ENCODE measurements around the gene CLIC3. TPM values are rescaled to one million over a fixed set of nuclear protein-coding genes. Genes with fewer than 3 reads are reported as not detected.

CLIC3 gene
- total RNA-seq, 1 donor from 2014 or later, result 0.85 TPM

- no peak for DNase-seq (ENCODE audit: low read depth)
Measured at GRCh38 chr9:136980669-136981478, 15.5 kb downstream of the CLIC3 start.

- no peak for DNase-seq (ENCODE audit: low read depth)
Measured at GRCh38 chr9:136979769-136980587, 16.4 kb downstream of the CLIC3 start.

DNA sequence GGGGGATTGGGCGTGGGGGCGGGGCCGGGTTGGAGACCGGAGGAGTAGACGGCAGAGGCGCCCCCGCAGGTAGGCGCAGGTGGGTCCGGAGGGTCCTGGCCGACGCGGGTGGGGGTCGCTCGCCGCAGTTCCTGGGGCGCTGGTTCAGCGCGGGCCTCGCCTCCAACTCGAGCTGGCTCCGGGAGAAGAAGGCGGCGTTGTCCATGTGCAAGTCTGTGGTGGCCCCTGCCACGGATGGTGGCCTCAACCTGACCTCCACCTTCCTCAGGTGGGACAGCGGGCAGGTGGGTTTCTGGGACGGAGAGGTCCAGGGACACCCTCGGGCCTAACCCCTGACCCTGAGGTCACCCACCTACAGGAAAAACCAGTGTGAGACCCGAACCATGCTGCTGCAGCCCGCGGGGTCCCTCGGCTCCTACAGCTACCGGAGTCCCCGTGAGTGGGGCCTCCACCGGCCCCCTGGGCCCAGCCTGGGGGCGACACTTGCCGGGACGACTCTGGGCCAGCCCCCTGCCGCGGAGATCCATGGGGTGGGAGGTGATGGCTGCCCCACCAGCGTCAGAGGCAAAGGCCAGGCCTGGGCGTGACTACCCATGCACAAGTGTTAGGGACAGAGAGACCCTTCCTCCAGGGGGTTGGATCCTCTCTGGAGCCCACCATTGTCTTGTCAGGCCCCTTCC is 17.4 kb downstream of the CLIC3 start:
- DNase-seq (ENCODE audit: low read depth), result no peak

DNA sequence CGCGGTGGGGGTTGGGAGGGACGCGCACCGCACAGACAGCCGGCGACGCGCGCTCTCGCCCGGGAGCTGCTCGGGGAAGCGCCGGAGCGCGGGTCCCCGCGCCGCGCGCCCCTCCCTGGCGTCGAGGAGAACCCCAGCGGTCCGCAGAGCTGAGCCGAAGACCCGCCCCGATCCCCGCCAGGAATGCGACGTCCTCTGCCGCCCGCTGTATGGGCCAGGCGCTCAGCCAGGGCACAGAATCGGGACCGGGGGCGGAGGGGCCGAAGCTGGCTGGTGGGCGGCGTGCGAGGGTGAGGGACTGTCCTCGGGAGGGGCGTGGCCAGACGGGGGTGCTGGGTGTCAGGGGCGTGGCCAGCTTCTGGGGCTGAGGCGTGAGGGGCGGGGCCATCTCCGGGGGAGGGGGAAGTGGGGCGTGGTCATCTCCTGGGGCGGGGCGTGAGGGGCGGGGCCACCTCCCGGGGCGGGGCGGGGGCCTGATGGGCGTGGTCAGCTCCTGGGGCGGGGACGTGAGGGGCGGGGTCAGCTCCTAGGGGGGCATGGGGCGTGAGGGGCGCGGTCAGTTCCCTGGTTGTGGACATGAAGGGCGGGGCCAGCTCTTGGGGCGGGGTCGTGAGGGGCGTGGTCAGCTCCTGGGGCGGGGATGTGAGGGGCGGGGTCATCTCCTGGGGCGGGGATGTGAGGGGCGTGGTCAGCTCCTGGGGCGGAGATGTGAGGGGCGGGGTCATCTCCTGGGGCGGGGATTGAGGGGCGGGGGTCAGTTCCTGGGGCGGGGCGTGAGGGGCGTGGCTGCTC is 18.1 kb downstream of the CLIC3 start:
- DNase-seq (ENCODE audit: low read depth), result no peak

GRCh38 chr9:136977649-136978072 is 18.7 kb downstream of the CLIC3 start:
- DNase-seq (ENCODE audit: low read depth), result no peak

DNA sequence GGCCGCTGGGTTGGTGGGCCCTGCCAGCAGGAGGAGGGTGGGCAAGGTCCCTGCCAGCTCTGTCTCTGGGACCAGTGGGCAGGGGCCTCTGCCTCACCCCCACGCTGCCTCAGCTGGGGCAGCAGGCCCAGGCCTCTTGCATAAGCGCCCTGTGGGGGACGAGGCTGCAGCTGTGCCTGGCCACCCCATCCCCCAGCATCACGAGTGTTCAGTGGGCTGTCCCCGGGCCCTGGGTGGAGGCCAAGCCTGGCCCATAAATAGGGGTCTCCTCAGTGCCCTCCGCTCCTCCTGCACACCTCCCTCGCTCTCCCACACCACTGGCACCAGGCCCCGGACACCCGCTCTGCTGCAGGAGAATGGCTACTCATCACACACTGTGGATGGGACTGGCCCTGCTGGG is 19.1 kb downstream of the CLIC3 start, which contains the start of gene PTGDS:
TSS of gene PTGDS (plus strand) at position 282 of the 400 bp plus-strand sequence. CDS start at position 357, 75 bp downstream.
- no peak for DNase-seq (ENCODE audit: low read depth)

- DNase-seq (ENCODE audit: low read depth), result no peak
Measured at GRCh38 chr9:136975644-136976043, 20.7 kb downstream of the CLIC3 start.

DNA sequence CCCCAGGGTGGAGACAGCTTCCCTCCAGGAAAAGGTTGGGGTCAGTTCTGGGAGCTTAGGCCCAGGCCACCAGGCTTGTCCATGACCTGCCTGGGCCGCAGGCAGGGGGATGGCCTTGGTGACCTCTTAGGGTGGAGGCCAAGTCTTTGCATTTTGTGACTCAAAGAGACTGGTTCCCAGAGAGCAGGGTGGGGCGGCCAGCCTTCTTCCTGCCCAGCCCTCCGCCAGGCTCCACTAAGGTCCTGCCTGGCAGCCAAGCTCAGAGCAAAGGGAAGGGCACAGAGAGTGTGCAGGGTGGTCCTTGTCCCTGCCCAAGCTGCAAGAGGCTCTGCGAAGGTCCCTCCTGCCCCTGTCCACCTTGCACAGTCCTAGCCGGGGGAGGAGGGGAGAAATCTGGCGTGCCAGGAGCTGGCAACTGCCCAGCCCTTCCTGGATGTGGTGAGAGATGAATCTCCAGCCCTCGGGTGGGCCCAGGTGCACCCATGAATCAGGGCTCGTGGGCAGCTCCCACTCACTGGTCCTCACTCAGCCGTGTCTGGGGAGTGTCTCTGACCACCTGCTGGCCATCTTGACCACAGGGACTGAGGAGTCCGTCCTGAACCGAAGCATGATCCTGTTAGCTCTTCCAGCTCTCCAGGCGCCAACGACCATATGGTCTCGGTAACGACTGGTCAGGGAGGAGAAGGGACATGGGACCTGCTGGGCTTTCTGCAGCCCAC is 21.4 kb downstream of the CLIC3 start:
- DNase-seq (ENCODE audit: low read depth), result no peak

DNA sequence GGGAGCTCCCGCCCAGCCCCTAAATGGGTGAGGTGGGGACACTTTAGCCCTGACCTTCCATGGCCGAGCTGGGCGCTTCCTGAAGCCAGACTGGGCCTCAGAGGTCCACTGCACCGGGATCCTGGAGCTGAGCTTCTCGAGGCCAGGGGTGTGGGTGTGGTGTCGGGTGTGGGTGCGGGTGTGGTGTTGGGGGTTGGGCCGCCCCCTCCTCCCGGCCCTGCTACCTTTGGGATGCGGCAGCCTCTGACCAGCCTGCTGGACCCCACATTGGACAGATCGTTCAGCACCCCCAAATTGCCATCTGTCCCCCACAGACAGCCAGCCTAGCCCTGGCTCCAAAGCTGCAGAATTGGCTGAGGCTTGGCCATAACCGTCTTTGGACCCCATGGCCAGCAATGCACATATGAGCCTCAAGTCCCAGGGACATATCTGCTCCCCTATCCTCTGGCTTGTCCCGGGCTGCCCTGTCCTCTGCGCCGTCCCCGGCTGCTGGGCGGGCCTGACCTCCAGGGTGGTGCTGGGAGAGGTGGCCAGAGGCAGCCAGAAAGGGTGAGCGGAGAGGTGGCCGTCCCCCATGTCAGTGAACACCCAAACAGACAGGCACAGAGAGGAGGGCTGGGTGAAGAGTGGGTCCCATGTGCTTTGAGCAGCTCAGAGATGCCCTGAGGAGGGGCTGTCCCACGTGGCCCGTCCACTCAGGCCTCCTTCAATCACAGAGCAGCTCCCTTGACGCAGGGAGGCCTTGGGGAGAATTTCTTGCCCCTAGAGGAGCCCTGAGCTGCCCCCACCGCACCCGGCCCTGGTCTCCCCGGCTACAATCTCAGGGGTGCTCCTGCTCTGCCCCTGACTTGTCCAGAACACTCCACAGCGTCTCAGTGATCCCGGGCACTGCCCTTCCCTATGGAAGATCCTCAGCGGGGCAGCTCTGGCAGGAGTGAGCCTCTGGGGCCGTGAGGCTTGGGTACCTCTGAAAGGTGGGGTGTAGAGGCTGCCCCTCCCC is 22.4 kb downstream of the CLIC3 start:
- DNase-seq (ENCODE audit: low read depth), result no peak

- DNase-seq (ENCODE audit: low read depth), result no peak
Measured at GRCh38 chr9:136972743-136973142, 23.6 kb downstream of the CLIC3 start.

DNA sequence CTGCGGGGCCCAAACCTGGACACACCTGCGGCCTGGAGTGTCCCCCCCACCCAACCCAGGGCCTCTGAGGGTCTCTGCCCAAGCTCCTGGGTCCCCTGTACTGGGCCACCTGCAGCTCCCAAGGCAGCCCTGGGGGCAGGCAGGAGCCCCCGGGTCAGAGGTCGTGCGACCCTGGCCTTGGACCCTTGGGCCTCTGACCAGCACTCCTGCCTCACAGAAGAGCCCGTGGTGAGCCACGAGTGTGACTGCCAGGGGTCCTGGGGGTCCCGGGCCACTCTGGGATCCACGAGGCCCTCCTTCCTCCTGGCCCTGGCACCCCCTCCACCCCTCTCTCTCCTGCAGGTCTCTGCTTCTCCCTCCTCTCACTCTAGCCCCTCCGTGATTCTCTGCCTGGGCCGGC is 24.0 kb downstream of the CLIC3 start:
- no peak for DNase-seq (ENCODE audit: low read depth)

- no peak for DNase-seq (ENCODE audit: low read depth)
Measured at GRCh38 chr9:136971746-136972145, 24.6 kb downstream of the CLIC3 start.

DNA sequence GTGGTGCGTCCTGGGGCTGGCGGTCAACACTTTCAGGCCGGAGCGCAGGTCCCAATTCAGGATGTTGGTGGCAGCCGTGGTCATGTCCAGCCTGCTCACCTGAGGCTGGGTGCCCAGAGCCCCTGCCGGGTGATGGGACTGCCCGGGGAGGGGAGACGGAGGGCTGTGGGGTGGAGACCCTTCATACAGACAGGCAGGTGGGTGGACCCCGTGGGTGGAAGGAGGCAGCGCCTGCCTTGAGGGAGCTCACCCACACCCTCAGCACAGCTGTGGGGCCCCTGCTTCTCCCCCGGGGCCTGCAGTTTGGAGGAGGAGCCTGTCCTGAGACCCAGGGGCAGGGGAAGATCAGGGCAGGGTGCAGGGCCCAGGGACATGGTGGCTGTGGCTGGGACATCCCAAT is 26.0 kb downstream of the CLIC3 start:
- DNase-seq (ENCODE audit: low read depth), result no peak

- DNase-seq (ENCODE audit: low read depth), result no peak
Measured at GRCh38 chr9:136969774-136970173, 26.6 kb downstream of the CLIC3 start.

DNA sequence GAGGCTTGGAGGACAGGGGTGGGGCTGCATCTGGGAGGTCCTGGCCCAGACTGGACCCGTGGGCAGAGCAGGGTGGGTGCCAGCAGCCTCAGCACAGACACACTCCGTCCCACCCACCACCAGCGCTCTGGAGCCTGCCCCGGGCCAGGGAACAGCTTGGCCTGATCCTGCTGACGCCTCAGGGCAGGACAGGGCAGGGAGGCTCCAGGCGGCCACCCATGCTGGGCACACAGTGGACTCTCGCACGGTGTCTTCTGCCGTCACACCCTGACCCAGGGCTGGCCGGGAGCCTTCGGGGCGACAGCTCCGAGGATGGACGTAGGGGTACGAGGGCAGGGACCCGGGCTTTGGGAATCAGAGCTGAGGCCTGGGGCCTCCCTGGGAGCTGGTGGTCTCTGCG is 27.2 kb downstream of the CLIC3 start:
- DNase-seq (ENCODE audit: low read depth), result no peak

GRCh38 chr9:136968333-136969127 is 27.8 kb downstream of the CLIC3 start:
- no peak for DNase-seq (ENCODE audit: low read depth)

DNA sequence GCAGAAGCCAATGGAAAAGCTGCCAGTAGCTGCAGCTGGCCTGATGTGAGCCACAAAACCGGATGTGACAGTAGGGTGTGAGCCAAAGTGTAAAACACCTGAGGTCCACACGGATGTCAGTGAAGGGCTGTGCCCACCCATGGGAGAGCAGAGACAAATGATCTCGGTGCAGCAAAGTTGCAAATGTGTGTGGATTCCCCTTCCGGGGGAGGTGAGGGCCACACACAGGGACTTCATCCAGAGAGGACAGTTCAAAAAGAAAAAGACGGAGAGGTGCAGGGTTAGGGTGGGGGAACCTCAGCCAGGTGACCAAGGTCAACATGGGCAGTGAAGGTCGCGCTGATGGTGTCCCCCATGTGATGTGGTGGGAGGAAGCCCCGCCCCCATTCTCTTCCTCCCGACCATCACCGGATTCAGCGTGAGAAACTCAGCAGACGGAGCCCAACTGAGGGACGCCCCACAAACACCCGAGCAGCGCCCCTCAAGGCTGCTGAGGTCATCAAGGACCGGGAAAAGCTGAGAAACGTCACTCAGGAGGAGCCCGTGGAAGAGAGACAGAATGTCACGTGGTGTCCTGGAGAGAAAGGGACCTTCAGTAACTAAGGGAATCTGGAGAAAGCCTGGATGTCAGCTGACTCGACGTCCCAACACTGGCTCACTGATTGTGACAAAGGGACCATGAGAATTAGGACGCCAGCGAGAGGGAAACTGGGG is 30.4 kb downstream of the CLIC3 start:
- no peak for DNase-seq (ENCODE audit: low read depth)

DNA sequence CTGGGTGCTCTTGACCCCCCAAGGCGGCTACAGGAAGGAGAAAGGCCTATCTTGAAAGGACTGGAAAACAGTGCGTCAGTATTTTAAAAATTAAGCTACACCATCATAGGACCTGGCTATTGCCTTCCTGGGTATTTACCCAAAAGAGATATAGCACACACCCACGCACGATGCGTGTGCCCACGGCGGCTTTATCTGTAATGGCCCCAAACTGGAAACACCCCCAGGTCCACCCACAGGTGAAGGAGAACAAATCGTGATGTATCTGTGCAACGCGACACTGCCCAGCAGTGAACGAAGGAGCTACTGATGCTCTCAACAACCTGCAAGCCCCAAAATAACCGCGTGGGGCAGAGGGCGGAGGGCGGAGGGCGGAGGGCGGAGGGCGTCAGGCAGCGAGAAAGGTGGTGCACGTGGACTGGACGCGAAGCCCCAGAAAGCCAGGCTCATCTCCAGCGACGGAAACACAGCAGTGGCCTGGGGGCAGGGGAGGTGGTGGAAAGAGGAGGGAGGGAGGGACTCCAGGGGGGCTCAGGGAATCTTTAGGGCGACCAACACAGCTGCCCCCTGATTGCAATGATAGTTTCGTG is 31.4 kb downstream of the CLIC3 start:
- no peak for DNase-seq (ENCODE audit: low read depth)
